Mammary epithelial cell (primary cell): ENCODE results near the gene PPIL4.

Source experiments
- CTCF ChIP-seq, 2 donors: IDR thresholded peaks in 1 of 2; conservative IDR thresholded peaks in 1 of 2; 2 replicates each; pipeline ENCODE4 v1.5.1; 2011 to 2012; ENCODE audit warnings: inconsistent platforms in 2 of 2, low read length in 2 of 2, mild to moderate bottlenecking in 2 of 2, control low read depth in 1 of 2, low read depth in 1 of 2; ENCODE audit not compliant: insufficient read depth in 1 of 2; ENCODE audit errors: extremely low read depth in 1 of 2
- EZH2 ChIP-seq: IDR thresholded peaks from 2 replicates; pipeline ENCODE4 v1.6.1; 2012; ENCODE audit warnings: low read length, inconsistent platforms, borderline replicate concordance

- TF ChIP-seq CTCF (conservative IDR thresholded peaks at IDR 0.05 in 1 of 2, IDR thresholded peaks at IDR 0.05 in 1 of 2; ENCODE audit: extremely low read depth in 1 of 2, insufficient read depth in 1 of 2, low read depth in 1 of 2, low read length in 2 of 2) (no peak), EZH2 (no peak)
Observed at GRCh38 chr6:149487316-149487715, 58.5 kb downstream of the PPIL4 start.
